Measurements from ENCODE around the gene PACSIN1. TPM values are rescaled to one million over a fixed set of nuclear protein-coding genes. Genes with fewer than 3 reads are reported as not detected.

Gene PACSIN1
- total and polyA plus RNA-seq, 2 donors (not counting 3 experiments of a cell fraction or from before 2014, with no cell fraction given) = 0.03 TPM; not detected in 1

- no peak for FAIRE-seq
- TF ChIP-seq POLR2A (IDR thresholded peaks at IDR 0.05; ENCODE audit: low read depth, low read length) (no peak), GATA2 (IDR thresholded peaks at IDR 0.05; ENCODE audit: insufficient read depth, insufficient read length, low read depth, low read length) (no peak), POLR2AphosphoS5 (IDR thresholded peaks at IDR 0.05; ENCODE audit: insufficient read depth, low read depth, low read length) (no peak), MYC (IDR thresholded peaks at IDR 0.05; ENCODE audit: low read depth, low read length) (no peak), MAX (IDR thresholded peaks at IDR 0.05; ENCODE audit: insufficient read depth, insufficient read length) (no peak), JUN (IDR thresholded peaks at IDR 0.05; ENCODE audit: borderline replicate concordance, insufficient read depth, insufficient read length, low read depth) (no peak), EZH2 (IDR thresholded peaks at IDR 0.05; ENCODE audit: borderline replicate concordance, low read depth, low read length, severe bottlenecking) (no peak)
- ChIA-PET POLR2A (no interaction called here), CTCF (interaction anchor here (0.6 to 1.3 kb wide), 2 partner anchors 20 kb away, joined by 3 read pairs; no protein-coding TSS in a partner anchor)
- Histone ChIP-seq H3K4me1 (ENCODE audit: control insufficient read depth, extremely low read depth, insufficient read depth, low read length) (no peaks in the 10 kb centered on the region), H3K27ac (ENCODE audit: insufficient read depth, low read depth, low read length) (no peak overlapping the region), H2AFZ (ENCODE audit: low read depth, low read length) (no peak overlapping the region), H3K36me3 (ENCODE audit: control insufficient read depth in 2 of 2, extremely low read depth in 1 of 2, insufficient read depth in 2 of 2, low read length in 2 of 2) (no peaks in the 10 kb centered on the region), H3K9me1 (replicated peaks; ENCODE audit: control insufficient read depth, extremely low read depth, insufficient read depth, low read length) (no peaks in the 10 kb centered on the region), H3K27me3 (ENCODE audit: control insufficient read depth in 2 of 2, insufficient read depth in 2 of 2, low read length in 2 of 2) (peaks cover 0 to 9% of the 10 kb centered on the region in 2 experiments), H3K9ac (replicated peaks; ENCODE audit: extremely low read depth, insufficient read depth, low read length) (no peak overlapping the region), H3K9me3 (replicated peaks; ENCODE audit: control insufficient read depth, insufficient read depth, low read length) (no peaks in the 10 kb centered on the region), H3K4me2 (ENCODE audit: insufficient read depth, low read length) (no peak overlapping the region), H4K20me1 (replicated peaks; ENCODE audit: control insufficient read depth, extremely low read depth, insufficient read depth, low read length) (no peaks in the 10 kb centered on the region), H3K4me3 (replicated peaks in 1 of 3; ENCODE audit: insufficient read depth in 1 of 3, low read depth in 1 of 3, low read length in 3 of 3) (no peak overlapping the region), H3K79me2 (ENCODE audit: control insufficient read depth, insufficient read depth, low read length) (no peaks in the 10 kb centered on the region)
- dilution Hi-C loops (cut with MboI; ENCODE audit: extremely low pct_ligation_motif_present, low sequenced_read_pairs) = no loop called here
- BruUV-seq (replicated peaks) = no TSS peak
- intact Hi-C loops (cut with micrococcal nuclease) = no loop called here
- no peak for DNase-seq (ENCODE audit: low read depth, low spot score)
Observed at GRCh38 chr6:34496103-34496685, 30.3 kb downstream of the PACSIN1 start.

GRCh38 chr6:34497411-34497810 lies 31.5 kb downstream of the PACSIN1 start:
- no peak for DNase-seq (ENCODE audit: low read depth, low spot score)
- Histone ChIP-seq H3K27me3 (ENCODE audit: control insufficient read depth in 2 of 2, insufficient read depth in 2 of 2, low read length in 2 of 2) (peaks cover 0 to 9% of the 10 kb centered on the region in 2 experiments), H3K9me3 (replicated peaks; ENCODE audit: control insufficient read depth, insufficient read depth, low read length) (no peaks in the 10 kb centered on the region), H3K4me1 (ENCODE audit: control insufficient read depth, extremely low read depth, insufficient read depth, low read length) (no peaks in the 10 kb centered on the region), H3K27ac (ENCODE audit: insufficient read depth, low read depth, low read length) (no peak overlapping the region), H3K36me3 (ENCODE audit: control insufficient read depth in 2 of 2, extremely low read depth in 1 of 2, insufficient read depth in 2 of 2, low read length in 2 of 2) (no peaks in the 10 kb centered on the region), H3K9ac (replicated peaks; ENCODE audit: extremely low read depth, insufficient read depth, low read length) (no peak overlapping the region), H3K4me2 (ENCODE audit: insufficient read depth, low read length) (no peak overlapping the region), H3K9me1 (replicated peaks; ENCODE audit: control insufficient read depth, extremely low read depth, insufficient read depth, low read length) (no peaks in the 10 kb centered on the region), H2AFZ (ENCODE audit: low read depth, low read length) (no peak overlapping the region), H3K79me2 (ENCODE audit: control insufficient read depth, insufficient read depth, low read length) (no peaks in the 10 kb centered on the region), H3K4me3 (replicated peaks in 1 of 3; ENCODE audit: insufficient read depth in 1 of 3, low read depth in 1 of 3, low read length in 3 of 3) (no peak overlapping the region), H4K20me1 (replicated peaks; ENCODE audit: control insufficient read depth, extremely low read depth, insufficient read depth, low read length) (no peaks in the 10 kb centered on the region)
- CTCF ChIA-PET = interaction anchor here (0.9 to 1.3 kb wide), 2 partner anchors 16 to 22 kb away, joined by 3 read pairs; no protein-coding TSS in a partner anchor
- BruUV-seq (replicated peaks) = no TSS peak
- no peak for FAIRE-seq
- dilution Hi-C loops (cut with MboI; ENCODE audit: extremely low pct_ligation_motif_present, low sequenced_read_pairs) = no loop called here
- intact Hi-C loops (cut with micrococcal nuclease) = no loop called here
- POLR2A ChIA-PET = no interaction called here
- TF ChIP-seq GATA2 (IDR thresholded peaks at IDR 0.05; ENCODE audit: insufficient read depth, insufficient read length, low read depth, low read length) = no peak
- no peak for TF ChIP-seq CTCF (IDR thresholded peaks at IDR 0.05; ENCODE audit: extremely low read depth in 1 of 2, insufficient read depth in 1 of 2, low read depth in 1 of 2, low read length in 2 of 2)
- TF ChIP-seq FOS (IDR thresholded peaks at IDR 0.05; ENCODE audit: borderline replicate concordance, insufficient read depth, low read length) = no peak
- no peak for TF ChIP-seq JUN (IDR thresholded peaks at IDR 0.05; ENCODE audit: borderline replicate concordance, insufficient read depth, insufficient read length, low read depth)
- no peak for TF ChIP-seq POLR2AphosphoS5 (IDR thresholded peaks at IDR 0.05; ENCODE audit: insufficient read depth, low read depth, low read length)

Data from endothelial cell of umbilical vein (primary cell).